Measurements from ENCODE around the gene NCEH1. TPM values are rescaled to one million over a fixed set of nuclear protein-coding genes. Genes with fewer than 3 reads are reported as not detected.
"Not testable (repeated sequence)": the region's sequence is repeated elsewhere in the genome, so short reads cannot be mapped to it uniquely, and the experiment has no call there.

Gene NCEH1
- total RNA-seq, 1 donor from 2014 or later = 17.1 TPM

DNA sequence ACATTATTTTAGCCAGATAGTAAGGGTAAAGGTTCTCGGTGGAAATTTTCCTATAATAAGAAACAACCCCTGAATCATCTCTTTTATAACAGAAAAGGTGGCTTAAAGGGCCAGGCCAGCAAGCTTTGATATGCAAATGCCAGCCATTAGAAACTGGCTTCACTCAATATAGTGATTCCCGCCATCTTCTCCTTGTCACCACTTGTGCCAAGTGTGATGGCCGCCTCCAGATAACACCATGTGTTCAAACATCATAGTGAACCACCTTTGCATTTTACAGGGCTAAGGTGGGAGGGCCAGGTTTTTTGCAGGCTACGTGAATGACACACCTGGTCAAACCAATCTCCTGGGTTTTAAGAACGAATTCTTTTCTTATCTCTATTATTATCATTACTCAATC is 31.3 kb downstream of the NCEH1 start:
- DNase-seq (ENCODE audit: extremely low read depth, low read depth, low spot score) = no peak

DNA sequence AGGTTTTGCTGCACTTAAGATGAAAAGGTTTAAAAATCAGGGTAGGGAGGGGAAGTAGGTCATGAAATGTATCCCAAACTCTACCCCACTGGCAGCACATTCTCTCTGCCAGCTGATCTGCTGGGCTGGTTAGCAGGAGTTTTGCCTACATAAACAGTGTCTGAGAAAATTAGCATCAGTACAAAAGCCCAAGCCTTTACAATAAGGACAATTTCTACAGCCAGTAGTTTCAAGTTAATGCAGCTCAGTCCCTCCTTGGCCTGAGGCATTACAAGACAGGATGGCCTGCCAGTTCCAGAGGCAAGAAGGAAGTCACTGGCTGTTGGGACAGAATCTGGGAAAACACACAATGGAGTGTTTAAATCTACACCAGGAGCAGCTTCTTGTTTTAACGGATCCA is 32.8 kb downstream of the NCEH1 start:
- no peak for DNase-seq (ENCODE audit: extremely low read depth, low read depth, low spot score)

DNA sequence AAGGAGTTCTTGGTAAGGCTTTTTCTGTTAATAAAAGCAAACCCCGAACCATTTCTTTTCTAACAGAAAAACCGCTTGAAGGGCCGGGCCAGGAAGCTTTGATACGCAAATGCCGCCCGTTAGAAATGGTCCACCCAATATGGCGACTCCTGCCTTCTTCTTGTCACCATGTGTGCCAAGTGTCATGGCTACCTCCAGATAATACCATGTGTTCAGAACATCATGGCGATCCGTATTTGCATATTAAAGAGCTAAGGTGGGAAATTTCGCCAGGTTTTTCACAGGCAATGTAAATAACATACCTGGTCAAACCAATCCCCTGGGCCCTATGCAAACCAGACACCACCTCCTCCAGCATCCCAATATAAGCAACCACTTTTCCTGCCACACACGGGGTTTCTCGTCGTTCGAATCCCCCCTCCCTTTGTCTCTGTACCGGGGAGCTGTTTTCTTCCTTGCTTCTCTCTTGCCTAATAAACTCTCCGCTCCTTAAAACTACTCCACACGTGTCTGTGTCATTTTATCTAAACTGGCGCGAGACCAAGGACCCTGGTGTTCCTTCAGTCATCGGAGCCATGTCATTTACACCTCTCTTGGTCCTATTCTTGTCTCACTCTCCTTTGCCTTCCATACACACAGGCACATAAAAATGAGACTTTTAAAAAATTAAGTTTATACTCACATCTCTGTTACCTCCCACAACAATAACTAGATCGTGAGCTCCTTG is 34.5 kb downstream of the NCEH1 start:
- no peak for DNase-seq (ENCODE audit: extremely low read depth, low read depth, low spot score)

DNA sequence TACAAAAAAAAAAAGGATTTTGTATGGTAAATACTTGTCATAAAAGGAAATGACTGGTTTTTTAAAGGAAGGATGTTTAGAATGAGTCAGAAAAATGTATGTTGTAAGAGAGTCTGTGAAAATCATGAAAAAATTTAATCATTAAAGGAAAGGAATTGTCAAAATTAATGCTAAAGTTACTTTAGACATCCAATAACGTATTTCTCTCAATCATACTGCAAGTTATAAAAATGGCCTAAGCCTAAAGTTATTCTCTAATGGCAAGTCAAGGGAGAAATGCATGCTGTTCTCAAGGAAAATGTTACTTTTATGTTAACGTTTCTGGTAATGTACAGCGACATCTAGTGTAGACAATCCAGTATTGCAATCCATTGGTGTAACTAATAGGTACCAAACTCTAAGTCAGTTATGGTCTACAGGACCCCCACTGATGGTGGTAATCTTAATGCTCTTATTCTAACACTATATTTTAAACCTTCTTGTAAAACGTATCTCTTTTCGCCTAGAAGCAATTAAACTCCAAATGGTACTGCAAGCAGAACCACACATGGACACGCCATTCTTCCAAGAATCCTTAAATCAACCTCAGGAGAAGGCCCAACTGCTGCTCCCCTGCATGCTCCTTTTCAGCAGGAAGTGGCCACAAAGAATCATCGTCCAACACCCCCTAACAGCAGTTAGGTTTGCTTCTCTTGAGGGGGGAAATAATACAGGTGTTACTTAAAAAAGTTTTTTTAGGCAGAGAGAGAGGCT is 35.2 kb downstream of the NCEH1 start:
- no peak for DNase-seq (ENCODE audit: extremely low read depth, low read depth, low spot score)

DNA sequence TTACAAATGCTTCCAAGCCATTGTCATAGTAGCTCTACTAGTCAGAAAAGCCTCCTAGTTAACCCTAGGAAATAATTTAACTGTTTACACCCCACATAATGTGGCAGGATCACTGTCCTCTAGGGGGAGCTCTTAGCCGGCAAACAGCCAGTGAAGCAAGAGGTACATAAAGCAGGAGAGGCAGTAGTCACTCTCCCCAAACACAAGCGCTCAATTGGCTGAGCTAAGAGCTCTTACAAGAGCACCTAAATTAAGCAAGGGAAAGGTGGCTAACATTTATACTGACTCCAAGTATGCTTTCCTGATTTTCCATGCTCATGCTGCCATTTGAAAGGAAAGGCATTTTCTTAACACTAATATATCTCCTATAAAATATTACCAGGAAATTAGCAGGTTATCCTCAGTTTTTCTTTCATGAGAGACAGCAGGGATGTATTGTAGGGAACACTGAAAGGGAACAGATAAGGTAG is 37.6 kb downstream of the NCEH1 start:
- no peak for DNase-seq (ENCODE audit: extremely low read depth, low read depth, low spot score)

DNA sequence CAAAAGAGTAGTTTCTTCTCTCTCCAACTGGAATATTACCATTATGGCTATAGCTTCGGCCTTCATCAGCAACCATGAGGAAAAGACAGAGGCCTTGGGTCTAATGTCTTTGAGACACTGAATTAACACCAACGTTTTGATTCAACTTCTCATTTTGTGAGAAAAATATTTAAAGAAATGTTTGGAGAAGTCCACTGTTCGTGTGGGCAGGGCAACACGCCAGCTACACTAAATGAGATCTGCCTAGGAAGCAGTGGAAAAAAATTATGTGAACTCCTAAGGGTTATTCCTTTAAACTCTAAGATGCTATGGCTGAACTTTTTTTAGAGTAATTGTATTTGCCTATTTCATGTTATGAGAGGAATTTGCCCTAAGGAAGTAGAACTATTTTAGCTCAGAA is 41.8 kb downstream of the NCEH1 start:
- no peak for DNase-seq (ENCODE audit: extremely low read depth, low read depth, low spot score)

DNA sequence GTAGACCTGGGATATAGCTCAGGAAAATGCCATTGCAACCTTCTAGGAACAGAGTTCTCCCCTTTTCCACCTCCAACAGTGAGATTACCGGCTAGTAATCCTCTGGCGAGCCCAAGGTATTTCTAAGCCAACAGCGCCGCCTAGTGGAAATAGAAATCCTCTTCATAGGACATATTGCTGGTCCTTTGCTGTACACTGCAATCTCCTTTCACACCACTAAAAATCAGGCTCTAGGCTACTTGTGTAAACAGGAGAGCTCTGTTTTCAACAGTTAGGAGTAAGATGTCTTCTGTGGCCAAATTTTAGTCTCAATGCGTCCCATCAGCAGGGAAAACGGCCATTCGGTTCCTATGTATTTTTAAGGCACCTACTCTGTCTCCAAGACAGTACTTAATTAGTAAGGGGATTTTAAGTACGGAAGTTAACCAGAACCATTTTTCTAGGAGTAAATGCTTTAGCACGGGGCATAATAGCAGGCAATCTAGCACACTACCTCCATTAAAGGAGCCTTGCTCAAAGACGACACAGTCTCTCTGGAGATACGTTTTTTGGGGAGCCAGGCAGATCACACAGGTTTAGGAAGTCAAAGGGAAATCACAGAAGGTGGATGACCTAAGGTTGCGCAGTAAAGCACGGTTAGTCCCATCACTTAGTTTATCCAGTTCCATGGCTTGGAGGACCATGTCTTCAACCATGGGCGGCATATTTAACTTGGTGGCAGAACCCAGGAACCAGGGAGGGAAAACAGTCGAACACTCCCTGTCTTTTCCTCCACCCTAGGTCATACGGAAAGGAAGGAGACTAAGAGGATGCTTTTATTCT is 43.8 kb downstream of the NCEH1 start:
- DNase-seq (ENCODE audit: extremely low read depth, low read depth, low spot score) = no peak

DNA sequence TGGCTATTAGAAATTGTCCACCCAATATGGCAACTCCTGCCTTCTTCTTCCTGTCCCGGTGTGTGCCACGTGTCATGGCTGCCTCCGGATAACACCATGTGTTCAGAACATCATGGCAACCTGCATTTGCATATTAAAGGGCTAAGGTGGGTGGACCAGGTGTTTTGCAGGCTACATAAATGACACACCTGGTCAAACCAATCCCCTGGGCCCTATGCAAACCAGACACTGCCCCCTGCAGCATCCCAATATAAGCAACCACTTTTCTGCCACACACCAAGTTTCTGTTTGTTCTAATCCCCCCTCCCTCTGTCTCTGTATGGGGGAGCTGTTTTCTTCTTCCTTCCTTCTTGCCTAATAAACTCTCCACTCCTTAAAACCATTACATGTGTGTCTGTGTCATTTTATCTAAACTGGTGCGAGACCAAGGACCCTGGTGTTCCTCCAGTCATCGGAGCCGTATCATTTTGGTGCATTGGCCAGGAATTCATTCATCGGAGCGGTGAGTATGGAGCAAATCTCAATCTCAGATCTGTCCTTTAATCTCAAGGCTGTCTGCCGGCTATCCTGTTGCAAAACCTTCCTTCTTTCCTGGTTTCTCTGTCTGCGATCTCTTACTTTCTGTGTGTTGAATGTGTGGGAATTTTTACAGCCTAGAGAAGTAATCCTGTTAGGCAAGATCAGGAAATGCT is 44.5 kb downstream of the NCEH1 start:
- DNase-seq (ENCODE audit: extremely low read depth, low read depth, low spot score) = no peak

DNA sequence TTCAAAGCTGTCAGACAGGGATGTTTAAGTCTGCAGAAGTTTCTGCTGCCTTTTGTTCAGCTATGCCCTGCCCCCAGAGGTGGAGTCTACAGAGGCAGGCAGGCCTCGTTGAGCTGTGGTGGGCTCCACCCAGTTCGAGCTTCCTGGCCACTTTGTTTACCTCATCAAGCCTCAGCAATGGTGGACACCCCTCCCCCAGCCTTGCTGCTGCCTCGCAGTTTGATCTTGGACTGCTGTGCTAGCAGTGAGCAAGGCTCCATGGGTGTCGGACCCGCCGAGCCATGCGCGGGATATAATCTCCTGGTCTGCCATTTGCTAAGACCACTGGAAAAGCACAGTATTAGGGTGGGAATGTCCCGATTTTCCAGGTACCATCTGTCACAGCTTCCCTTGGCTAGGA is 45.4 kb downstream of the NCEH1 start:
- DNase-seq (ENCODE audit: extremely low read depth, low read depth, low spot score) = not testable (repeated sequence)

DNA sequence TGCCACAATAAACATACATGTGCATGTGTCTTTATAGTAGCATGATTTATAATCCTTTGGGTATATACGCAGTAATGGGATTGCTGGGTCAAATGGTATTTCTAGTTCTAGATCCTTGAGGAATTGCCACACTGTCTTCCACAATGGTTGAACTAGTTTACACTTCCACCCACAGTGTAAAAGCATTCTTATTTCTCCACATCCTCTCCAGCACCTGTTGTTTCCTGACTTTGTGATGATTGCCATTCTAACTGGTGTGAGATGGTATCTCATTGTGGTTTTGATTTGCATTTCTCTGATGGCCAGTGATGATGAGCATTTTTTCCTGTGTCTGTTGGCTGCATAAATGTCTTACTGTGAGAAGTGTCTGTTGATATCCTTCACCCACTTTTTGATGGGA is 50.4 kb downstream of the NCEH1 start:
- not testable (repeated sequence) for DNase-seq (ENCODE audit: extremely low read depth, low read depth, low spot score)

DNA sequence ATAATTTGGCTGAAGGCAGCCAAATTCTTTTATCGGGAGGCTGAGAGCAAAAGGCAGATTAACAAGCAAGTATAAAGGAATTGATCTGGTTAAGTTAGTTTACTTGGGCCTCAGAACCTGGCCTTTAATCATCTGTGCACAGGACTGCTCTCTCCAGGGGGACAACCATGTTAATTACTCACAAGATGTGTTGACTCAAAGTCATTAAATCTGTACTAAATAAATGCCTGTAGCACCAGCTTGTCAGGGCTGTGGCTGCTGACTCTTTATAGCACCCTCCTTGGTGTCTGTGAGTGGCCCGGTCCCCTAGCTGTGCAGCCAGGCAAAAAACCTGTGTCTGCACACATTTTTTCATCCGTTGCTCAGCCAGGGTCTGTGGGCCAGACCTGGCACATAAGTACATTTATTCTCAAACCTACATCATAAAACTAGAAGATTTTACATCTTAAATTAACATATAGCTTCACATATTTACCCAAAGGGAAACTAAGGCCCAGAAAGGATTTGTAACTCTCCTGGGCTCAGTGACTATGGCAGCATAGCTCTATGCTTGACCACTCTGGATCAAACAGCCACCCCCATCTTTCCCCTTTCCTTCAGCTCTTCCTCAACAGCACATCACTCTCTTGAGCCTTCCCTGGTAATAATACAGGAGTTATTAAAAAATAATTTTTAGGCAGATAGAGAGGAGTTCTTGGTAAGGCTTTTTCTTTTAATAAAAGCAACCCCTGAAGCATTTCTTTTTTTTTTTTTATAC is 51.4 kb downstream of the NCEH1 start:
- DNase-seq (ENCODE audit: extremely low read depth, low read depth, low spot score) = no peak

DNA sequence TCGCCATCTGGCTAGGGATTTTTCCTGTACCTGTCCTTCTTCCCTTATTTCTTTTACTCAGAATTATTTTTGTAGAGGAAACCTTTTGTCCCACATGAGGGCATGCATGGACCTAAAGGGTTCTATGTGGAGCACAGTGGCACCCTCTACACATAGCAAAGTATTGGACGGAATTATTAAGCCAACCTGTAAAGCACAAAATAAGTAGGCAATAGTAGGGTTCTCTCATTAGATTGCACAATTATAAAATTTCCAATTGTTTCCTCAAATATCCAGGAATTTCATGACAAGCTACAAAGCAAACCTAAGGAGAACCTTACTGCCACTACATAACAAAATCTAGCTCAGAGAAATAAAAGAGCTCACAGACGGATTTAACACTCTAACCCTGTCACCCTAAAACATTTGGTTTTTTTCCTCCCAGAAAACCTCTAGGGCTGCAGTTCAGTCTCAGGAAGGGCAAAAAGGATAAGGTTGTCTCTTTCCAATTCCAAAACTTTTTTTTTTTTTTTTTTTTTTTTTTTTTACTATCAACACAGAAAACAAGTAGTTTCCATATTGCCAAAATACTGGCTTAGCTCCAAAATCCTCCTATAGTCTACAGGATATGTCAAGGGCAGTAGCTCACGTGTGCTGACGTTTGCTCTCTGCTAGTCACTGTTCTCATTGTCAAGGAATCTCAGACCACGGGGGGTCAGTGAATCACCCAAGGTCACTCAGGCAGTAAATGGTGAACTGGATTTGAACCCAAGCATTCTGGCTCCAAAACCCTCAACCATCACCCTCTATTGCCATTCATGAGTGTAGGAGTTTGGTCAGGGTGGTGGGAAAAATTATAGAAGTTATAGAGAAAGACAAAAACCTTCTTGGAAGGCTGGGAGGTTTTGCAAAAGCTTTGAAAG is 52.3 kb downstream of the NCEH1 start:
- peak; percentile 98 for DNase-seq (ENCODE audit: extremely low read depth, low read depth, low spot score)

DNA sequence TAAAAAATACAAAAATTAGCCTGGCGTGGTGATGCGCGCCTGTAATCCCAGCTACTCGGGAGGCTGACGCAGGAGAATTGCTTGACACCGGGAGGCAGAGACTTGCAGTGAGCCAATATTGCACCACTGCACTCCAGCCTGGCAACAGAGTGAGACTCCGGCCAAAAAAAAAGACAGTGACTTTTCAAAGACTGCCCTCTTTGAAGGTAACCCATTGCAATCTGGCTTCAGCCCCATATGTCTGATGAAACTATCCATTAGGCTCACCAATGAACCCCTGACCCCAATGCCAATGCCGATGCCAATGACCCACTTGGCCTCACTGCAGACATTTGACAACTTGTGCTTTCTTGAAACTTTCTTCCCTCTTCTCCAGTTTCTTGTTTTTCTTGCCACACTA is 54.3 kb downstream of the NCEH1 start:
- no peak for DNase-seq (ENCODE audit: extremely low read depth, low read depth, low spot score)

DNA sequence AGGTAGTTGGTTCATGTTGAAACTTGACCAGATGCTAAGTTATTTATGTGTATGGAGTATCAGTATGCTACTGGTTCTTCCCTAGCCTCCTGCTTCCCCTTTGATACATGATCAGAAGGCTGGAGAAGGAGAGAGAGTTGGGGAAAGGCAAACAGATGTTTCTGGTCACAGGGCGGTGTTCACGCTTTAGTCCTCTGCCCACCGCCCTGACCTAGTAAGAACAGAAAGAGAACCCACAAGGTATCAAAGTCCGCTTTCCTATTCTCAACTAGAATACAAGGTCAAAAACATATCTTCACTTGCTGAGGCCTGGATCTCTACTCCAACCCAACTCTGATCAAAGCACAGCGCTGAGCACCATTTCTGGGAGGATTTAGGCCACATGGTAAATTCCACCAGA is 55.5 kb downstream of the NCEH1 start:
- DNase-seq (ENCODE audit: extremely low read depth, low read depth, low spot score) = no peak

DNA sequence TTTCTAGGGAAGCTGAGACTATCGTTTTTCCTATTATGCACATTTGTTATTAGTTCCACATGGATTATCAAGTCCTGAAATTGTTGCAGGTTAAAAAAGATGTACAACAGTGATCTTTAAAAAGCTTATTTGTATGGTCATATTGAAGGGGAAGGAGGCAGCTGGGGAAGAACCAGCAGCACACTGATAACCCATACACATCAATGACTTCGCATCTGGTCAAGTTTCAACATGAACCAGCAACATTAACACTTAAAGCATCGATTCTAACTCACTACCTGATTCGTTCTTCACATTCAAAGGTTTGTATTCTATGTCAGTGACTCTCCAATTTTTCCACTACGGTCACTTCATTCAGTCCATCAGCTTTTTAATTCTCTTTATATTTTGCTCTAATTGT is 56.4 kb downstream of the NCEH1 start:
- DNase-seq (ENCODE audit: extremely low read depth, low read depth, low spot score) = no peak

DNA sequence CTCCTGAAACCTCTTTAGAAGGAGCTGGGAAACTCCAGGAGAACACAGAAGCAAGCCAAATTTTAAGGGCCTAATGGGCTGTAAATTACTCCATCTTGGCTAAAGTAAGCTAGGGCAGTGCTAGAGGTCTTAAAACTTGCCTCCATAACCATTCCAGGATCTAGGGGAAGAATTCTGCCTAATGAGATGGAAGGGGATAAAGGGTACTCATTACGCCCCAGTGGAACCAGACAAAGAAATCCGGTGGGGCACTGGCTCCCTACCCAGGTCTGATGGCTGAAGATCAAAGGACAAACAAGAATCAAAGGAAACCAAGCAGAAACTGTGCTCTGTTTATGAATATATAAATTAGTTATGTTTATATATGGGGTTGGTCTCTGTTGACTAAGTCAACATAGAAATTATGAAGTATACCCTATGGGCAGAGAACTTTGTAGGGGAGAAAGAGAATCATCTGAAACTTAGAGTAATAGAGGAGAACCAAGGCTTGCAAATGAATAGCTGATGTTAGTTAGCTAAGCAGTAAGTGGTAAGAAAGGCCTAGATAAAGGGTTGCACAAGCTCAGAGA is 57.8 kb downstream of the NCEH1 start:
- DNase-seq (ENCODE audit: extremely low read depth, low read depth, low spot score) = no peak

DNA sequence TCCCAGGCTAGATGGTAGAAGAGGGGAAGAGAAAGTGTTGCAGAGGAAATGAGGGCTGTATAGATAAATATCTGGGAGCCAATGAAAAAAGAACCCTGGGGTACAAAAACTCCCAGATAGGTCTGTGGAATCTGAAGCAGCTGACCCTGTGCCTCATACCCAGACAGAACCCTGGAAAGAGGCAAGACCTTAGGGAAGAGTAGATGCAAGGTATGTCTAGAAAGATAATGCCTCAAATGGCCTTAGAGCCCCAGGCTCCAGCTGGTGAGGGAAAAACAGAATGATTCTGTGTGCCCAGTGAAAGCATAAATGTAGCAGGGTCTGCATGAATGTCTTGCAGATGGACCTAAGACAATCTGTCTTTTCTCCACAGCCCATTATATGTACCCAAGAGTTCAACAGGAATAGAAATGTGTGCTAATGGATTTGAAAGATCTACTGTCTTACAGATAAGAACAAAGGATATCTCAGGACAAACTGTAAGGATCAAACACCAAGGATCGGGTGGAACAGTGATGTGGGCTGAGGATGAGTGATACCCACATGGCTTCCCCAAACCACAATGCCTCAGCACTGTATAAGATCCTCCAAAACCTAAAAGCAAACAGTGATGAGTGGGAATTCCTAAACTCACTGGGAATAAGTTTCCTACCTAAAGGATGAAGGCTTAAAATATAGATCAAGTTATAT is 58.8 kb downstream of the NCEH1 start:
- DNase-seq (ENCODE audit: extremely low read depth, low read depth, low spot score) = no peak

DNA sequence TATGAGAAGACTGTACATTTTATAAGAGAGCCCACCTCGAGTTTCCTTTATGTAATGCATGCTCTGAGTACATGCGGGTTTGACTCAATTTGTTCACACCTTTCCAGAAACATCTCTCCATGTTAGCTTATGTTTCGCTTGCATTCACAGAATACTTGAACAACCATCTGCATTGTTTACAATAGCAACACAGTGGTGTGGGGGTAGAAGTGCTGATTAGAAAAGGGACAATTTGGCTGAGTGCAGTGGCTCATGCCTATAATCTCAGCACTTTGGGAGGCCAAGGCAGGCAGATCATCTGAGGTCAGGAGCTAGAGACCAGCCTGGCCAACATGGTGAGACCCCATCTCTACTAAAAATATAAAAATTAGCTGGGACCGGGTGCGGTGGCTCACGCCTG is 60.9 kb downstream of the NCEH1 start:
- no peak for DNase-seq (ENCODE audit: extremely low read depth, low read depth, low spot score)
